Sigmoid colon (tissue), 4 donors: ENCODE results near the gene CDC42BPA.

Source experiments
- POLR2A ChIP-seq, 2 donors: fragments of 450-650 bp; IDR thresholded peaks; one replicate each; pipeline ENCODE4 v1.6.1; 2016; ENCODE audit warnings: antibody characterized with exemption in 2 of 2, mild to moderate bottlenecking in 2 of 2, moderate library complexity in 2 of 2
- POLR2AphosphoS5 ChIP-seq, 4 donors: sonication (generic); formaldehyde crosslinking; IDR thresholded peaks; one replicate each; pipeline ENCODE4 v1.6.1; 2017; ENCODE audit warnings: antibody characterized with exemption in 4 of 4
- TF ChIP-seq, protein P1 (sequence below), 4 experiments: fragments of 450-650 bp in 3 of 4; fragments of 200-600 bp in 1 of 4; IDR thresholded peaks; one replicate each; pipeline ENCODE4 v1.5.1; 2016 to 2019; ENCODE audit warnings: antibody characterized with exemption in 4 of 4, mild to moderate bottlenecking in 3 of 4, moderate library complexity in 2 of 4

DNA sequence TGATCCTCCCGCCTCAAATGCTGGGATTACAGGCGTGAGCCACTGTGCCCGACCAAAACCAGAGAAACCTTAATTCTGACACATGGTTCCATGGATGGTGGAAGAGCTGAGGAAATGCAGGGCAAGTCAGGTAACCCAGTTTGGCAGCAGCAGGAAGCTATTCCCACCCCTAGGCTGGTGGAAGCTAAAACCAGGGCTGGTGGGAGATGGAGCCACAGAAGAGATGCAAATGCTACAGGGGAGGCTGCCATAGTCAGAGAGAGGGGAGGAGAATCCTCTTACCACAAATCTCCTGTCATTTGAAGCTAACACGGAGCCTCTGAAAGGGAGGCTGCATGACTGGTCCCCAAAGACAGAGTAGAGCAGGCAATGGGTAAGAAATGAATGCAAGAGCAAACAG lies 4.1 kb upstream of the CDC42BPA start:
- no peak for TF ChIP-seq POLR2A (IDR thresholded peaks at IDR 0.05)
- TF ChIP-seq, protein P1, sequence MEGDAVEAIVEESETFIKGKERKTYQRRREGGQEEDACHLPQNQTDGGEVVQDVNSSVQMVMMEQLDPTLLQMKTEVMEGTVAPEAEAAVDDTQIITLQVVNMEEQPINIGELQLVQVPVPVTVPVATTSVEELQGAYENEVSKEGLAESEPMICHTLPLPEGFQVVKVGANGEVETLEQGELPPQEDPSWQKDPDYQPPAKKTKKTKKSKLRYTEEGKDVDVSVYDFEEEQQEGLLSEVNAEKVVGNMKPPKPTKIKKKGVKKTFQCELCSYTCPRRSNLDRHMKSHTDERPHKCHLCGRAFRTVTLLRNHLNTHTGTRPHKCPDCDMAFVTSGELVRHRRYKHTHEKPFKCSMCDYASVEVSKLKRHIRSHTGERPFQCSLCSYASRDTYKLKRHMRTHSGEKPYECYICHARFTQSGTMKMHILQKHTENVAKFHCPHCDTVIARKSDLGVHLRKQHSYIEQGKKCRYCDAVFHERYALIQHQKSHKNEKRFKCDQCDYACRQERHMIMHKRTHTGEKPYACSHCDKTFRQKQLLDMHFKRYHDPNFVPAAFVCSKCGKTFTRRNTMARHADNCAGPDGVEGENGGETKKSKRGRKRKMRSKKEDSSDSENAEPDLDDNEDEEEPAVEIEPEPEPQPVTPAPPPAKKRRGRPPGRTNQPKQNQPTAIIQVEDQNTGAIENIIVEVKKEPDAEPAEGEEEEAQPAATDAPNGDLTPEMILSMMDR (IDR thresholded peaks at IDR 0.05) = no peak
- TF ChIP-seq POLR2AphosphoS5 (IDR thresholded peaks at IDR 0.05) = no peak
